ENCODE results near the gene NCOA7.
A peak's percentile ranks its signal among the peaks of the same experiment; 100 is the strongest.

NCOA7 gene

DNA sequence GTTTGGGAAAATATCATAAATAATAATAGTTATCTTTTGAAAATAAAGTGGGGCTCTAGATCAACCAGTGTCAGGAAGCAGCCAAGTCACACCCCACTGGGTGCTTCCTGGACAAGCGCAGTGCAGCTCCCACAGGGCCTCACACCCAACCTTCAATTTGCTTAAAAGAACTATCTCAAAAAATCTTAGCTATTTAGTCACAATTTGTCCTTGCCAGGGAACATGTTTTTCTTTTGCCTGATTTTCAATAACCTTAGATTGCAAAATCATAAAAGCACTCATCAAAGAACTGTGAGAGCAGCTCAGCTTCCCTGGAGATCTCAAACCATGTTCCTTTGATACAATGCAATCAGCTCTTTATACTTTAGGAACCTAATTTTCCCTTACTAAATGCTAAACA is 1.6 kb upstream of the NCOA7 start:
- no peaks in the 10 kb centered on the region for H3K9me3 Mint-ChIP-seq
- H3K4me1 Mint-ChIP-seq, result peaks cover 48% of the 10 kb centered on the region
- ATAC-seq (replicated peaks; ENCODE audit: extremely low read depth, poor library complexity, severe bottlenecking), result no peak
- no peaks in the 10 kb centered on the region for H3K27me3 Mint-ChIP-seq
- H3K27ac Mint-ChIP-seq (ENCODE audit: low read depth), result peak overlapping the region; percentile 96
- peak overlapping the region; percentile 95 for H3K4me3 Mint-ChIP-seq
- peaks cover 15% of the 10 kb centered on the region for H3K36me3 Mint-ChIP-seq (ENCODE audit: insufficient read depth)
- DNase-seq (ENCODE audit: low spot score in 2 of 2), result no peak

- H3K9me3 Mint-ChIP-seq, result no peaks in the 10 kb centered on the region
- H3K27ac Mint-ChIP-seq (ENCODE audit: low read depth), result peak overlapping the region; percentile 96
- ATAC-seq (replicated peaks; ENCODE audit: extremely low read depth, poor library complexity, severe bottlenecking) (peak; percentile 24), DNase-seq (ENCODE audit: low spot score in 2 of 2) (peak; percentile 24 to 27)
- H3K36me3 Mint-ChIP-seq (ENCODE audit: insufficient read depth), result peaks cover 15% of the 10 kb centered on the region
- H3K27me3 Mint-ChIP-seq, result no peaks in the 10 kb centered on the region
- H3K4me1 Mint-ChIP-seq, result peaks cover 43% of the 10 kb centered on the region
- H3K4me3 Mint-ChIP-seq, result peak overlapping the region; percentile 95
These were observed 993 bp upstream of the NCOA7 start for GRCh38 chr6:125789576-125790357.

DNA sequence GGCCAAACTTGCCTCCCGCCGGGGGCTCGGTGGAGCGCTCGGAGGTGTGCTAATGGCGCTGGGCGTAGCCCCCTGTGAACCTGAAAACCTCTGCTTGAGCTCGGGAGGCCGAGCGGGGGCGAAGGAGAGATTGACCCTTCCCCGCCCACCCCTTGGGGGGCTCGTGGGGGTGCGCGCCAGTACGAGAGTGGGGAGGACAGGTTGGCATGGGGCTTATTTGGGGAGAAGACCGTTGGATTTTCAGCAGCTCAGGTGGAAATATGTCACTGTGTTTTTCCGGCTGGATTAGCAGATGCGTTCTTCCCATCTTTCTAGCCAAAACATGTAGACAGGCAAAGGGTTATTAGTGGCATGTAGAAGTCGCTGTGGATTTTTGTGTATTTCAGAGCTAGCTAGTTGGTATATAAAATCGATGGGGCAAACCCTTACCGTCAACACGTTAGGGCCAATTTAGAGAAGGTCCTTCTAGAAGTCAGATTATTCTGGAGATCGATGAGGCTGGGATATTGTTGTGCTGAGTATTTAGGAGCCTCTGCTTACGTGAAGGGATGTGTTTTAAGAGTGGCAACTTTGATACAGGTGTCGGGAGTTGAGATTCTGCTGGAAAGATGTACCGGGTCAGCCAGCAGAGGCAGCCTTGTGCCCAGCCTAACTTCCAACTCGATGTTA is 525 bp downstream of the NCOA7 start:
- Mint-ChIP-seq H3K27ac (ENCODE audit: low read depth) (peak overlapping the region; percentile 96), H3K36me3 (ENCODE audit: insufficient read depth) (peaks cover 15% of the 10 kb centered on the region), H3K4me3 (peak overlapping the region; percentile 95), H3K9me3 (no peaks in the 10 kb centered on the region), H3K4me1 (peaks cover 50% of the 10 kb centered on the region), H3K27me3 (no peaks in the 10 kb centered on the region)
- peak in 1 of 2 donors; percentile 33 for DNase-seq (ENCODE audit: low spot score in 2 of 2)
- peak; percentile 52 for ATAC-seq (replicated peaks; ENCODE audit: extremely low read depth, poor library complexity, severe bottlenecking)

- H3K4me3 Mint-ChIP-seq, result peak overlapping the region; percentile 95
- H3K27ac Mint-ChIP-seq (ENCODE audit: low read depth), result peak overlapping the region; percentile 96
- H3K9me3 Mint-ChIP-seq, result no peaks in the 10 kb centered on the region
- H3K27me3 Mint-ChIP-seq, result no peaks in the 10 kb centered on the region
- H3K36me3 Mint-ChIP-seq (ENCODE audit: insufficient read depth), result peaks cover 15% of the 10 kb centered on the region
- peaks cover 50% of the 10 kb centered on the region for H3K4me1 Mint-ChIP-seq
- ATAC-seq (replicated peaks; ENCODE audit: extremely low read depth, poor library complexity, severe bottlenecking), result no peak
- DNase-seq (ENCODE audit: low spot score in 2 of 2), result no peak
These were observed 1.0 kb downstream of the NCOA7 start for GRCh38 chr6:125791820-125792165.

DNA sequence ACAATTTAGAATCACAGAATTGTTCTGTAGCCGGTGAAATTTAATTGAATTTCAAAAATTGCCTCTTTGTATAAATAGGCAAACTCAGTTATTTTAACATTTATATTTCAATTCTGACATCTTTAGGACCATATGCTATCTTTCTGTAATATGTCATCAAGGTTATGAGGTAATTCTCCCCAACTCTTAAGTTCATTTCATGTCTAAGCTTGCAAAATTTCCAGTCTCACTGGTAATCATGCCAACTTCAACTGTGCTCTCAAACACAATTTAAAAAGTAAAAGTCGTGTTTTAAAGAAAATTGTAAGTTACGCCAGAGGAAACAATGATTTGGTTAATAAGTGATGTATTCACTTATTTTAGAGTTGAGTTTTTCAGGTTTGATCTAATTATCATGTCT is 1.4 kb downstream of the NCOA7 start:
- H3K9me3 Mint-ChIP-seq, result no peaks in the 10 kb centered on the region
- H3K36me3 Mint-ChIP-seq (ENCODE audit: insufficient read depth), result peaks cover 15% of the 10 kb centered on the region
- DNase-seq (ENCODE audit: low spot score in 2 of 2) (no peak), ATAC-seq (replicated peaks; ENCODE audit: extremely low read depth, poor library complexity, severe bottlenecking) (no peak)
- no peaks in the 10 kb centered on the region for H3K27me3 Mint-ChIP-seq
- H3K4me1 Mint-ChIP-seq, result peaks cover 50% of the 10 kb centered on the region
- H3K27ac Mint-ChIP-seq (ENCODE audit: low read depth), result no peak overlapping the region
- peak overlapping the region; percentile 95 for H3K4me3 Mint-ChIP-seq

GRCh38 chr6:125792680-125793079 is 1.9 kb downstream of the NCOA7 start:
- no peaks in the 10 kb centered on the region for H3K27me3 Mint-ChIP-seq
- H3K4me3 Mint-ChIP-seq, result peak overlapping the region; percentile 13
- no peak for DNase-seq (ENCODE audit: low spot score in 2 of 2)
- H3K9me3 Mint-ChIP-seq, result no peaks in the 10 kb centered on the region
- peaks cover 17% of the 10 kb centered on the region for H3K36me3 Mint-ChIP-seq (ENCODE audit: insufficient read depth)
- ATAC-seq (replicated peaks; ENCODE audit: extremely low read depth, poor library complexity, severe bottlenecking), result no peak
- peaks cover 55% of the 10 kb centered on the region for H3K4me1 Mint-ChIP-seq
- H3K27ac Mint-ChIP-seq (ENCODE audit: low read depth), result no peak overlapping the region

GRCh38 chr6:125793280-125793679 is 2.5 kb downstream of the NCOA7 start:
- H3K9me3 Mint-ChIP-seq, result no peaks in the 10 kb centered on the region
- peaks cover 58% of the 10 kb centered on the region for H3K4me1 Mint-ChIP-seq
- no peak for DNase-seq (ENCODE audit: low spot score in 2 of 2)
- peak overlapping the region; percentile 52 for H3K4me3 Mint-ChIP-seq
- peaks cover 15% of the 10 kb centered on the region for H3K36me3 Mint-ChIP-seq (ENCODE audit: insufficient read depth)
- H3K27ac Mint-ChIP-seq (ENCODE audit: low read depth), result peak overlapping the region; percentile 86
- ATAC-seq (replicated peaks; ENCODE audit: extremely low read depth, poor library complexity, severe bottlenecking), result no peak
- H3K27me3 Mint-ChIP-seq, result no peaks in the 10 kb centered on the region

- ATAC-seq (replicated peaks; ENCODE audit: extremely low read depth, poor library complexity, severe bottlenecking) (no peak), DNase-seq (ENCODE audit: low spot score in 2 of 2) (no peak)
- Mint-ChIP-seq H3K27me3 (no peaks in the 10 kb centered on the region), H3K4me3 (peak overlapping the region; percentile 52), H3K4me1 (peaks cover 61% of the 10 kb centered on the region), H3K27ac (ENCODE audit: low read depth) (peak overlapping the region; percentile 86), H3K9me3 (no peaks in the 10 kb centered on the region), H3K36me3 (ENCODE audit: insufficient read depth) (peaks cover 15% of the 10 kb centered on the region)
These were observed 3.1 kb downstream of the NCOA7 start for GRCh38 chr6:125793863-125794262.

DNA sequence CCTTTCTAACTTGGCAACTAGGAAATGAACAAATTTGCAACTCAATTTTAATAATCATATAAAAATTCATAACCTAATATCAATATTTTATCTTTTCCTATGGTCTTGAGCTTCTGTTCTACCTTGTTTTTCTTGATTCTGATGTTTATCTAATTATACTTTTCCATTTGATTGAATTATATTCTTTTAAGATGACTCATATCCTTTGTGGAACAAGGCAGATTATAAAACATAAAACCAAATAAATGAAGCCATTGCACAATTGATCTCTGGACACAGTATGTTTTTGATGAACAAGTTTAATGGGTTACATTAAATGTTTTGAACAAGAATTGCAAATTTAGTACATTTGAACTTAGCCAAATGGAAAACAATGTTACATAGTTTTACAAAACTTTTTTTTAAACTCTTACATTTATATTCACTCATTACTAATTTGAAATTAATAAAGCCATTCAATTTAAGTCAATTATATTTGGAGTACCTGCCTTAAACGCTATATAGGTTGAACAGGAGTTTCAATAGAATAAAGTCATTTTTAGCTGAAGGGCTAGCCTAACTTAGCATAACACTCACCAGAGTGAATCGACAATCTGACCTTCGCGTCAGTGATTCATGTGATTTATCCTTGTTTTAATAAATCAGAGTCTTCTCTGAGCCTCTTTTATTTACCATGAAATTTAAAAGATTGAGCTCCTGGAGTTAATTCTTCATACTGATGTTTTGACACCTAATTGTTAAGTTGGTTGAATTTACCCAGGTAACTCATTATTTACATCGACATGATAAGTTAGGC is 3.8 kb downstream of the NCOA7 start:
- no peak for ATAC-seq (replicated peaks; ENCODE audit: extremely low read depth, poor library complexity, severe bottlenecking)
- Mint-ChIP-seq H3K4me3 (peak overlapping the region; percentile 52), H3K4me1 (peaks cover 62% of the 10 kb centered on the region), H3K9me3 (no peaks in the 10 kb centered on the region), H3K36me3 (ENCODE audit: insufficient read depth) (peaks cover 14% of the 10 kb centered on the region), H3K27ac (ENCODE audit: low read depth) (no peak overlapping the region), H3K27me3 (no peaks in the 10 kb centered on the region)
- no peak for DNase-seq (ENCODE audit: low spot score in 2 of 2)

DNA sequence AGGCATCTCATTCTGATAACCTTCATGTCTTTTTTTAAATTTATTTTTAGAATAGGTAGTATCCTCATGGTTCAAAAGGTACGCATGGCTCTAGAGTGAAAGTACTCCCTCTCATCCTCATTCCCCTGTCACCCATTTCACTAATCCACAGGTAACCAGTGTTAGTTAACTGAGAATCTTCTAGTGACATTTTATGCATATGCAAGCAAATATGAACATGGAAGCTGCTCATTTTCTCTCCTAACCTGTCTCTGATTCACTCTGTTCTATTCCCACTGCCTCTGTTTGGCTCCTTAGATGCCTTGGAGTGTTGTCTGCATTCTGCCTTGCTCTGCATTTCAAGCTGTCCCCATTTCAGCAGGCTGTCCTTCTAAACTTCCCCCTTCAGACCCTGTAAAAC is 4.5 kb downstream of the NCOA7 start:
- H3K36me3 Mint-ChIP-seq (ENCODE audit: insufficient read depth), result peaks cover 10% of the 10 kb centered on the region
- peaks cover 55% of the 10 kb centered on the region for H3K4me1 Mint-ChIP-seq
- H3K27me3 Mint-ChIP-seq, result no peaks in the 10 kb centered on the region
- DNase-seq (ENCODE audit: low spot score in 2 of 2) (no peak), ATAC-seq (replicated peaks; ENCODE audit: extremely low read depth, poor library complexity, severe bottlenecking) (no peak)
- H3K4me3 Mint-ChIP-seq, result no peak overlapping the region
- H3K9me3 Mint-ChIP-seq, result no peaks in the 10 kb centered on the region
- H3K27ac Mint-ChIP-seq (ENCODE audit: low read depth), result no peak overlapping the region

DNA sequence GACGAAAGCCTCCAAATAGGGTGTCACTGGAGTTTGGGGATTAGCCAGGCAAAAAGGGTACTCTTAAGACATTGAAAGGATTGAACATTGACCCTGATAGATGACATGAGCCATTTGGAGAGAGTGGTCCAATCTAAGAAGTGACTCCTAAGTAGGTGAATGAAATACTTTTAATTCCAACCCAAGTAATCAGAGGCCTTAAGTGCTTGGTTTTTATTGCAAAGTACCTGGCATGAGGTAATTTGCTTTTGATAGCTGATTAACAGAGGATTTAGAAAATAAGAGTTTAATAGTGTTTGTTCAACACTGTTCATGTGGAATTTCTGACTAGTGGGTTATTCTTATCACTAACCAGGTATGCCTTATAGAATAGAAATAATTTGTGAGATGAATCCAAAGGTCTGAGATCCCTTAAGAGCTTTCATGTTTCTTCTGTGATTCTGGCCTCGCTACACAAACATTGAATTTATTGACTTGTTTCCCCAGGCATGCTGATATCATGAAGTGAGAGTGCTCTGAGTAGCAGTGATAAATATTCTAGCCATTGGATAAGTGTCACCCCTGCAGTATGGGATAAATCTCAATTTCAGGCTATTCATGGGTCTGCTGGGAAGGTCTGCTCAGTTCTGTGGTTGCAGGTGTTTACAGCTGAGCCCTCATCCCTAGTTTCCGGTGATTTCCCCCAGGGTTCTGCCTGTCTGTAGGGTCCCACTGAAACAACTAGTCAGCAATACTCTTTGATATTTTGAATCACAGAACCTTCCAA is 6.5 kb downstream of the NCOA7 start:
- Mint-ChIP-seq H3K9me3 (no peaks in the 10 kb centered on the region), H3K36me3 (ENCODE audit: insufficient read depth) (peaks cover 7% of the 10 kb centered on the region), H3K4me3 (no peak overlapping the region), H3K27me3 (no peaks in the 10 kb centered on the region), H3K4me1 (peaks cover 46% of the 10 kb centered on the region), H3K27ac (ENCODE audit: low read depth) (no peak overlapping the region)
- DNase-seq (ENCODE audit: low spot score in 2 of 2) (no peak), ATAC-seq (replicated peaks; ENCODE audit: extremely low read depth, poor library complexity, severe bottlenecking) (no peak)

GRCh38 chr6:125797886-125798444 is 7.2 kb downstream of the NCOA7 start:
- DNase-seq (ENCODE audit: low spot score in 2 of 2), result no peak
- ATAC-seq (replicated peaks; ENCODE audit: extremely low read depth, poor library complexity, severe bottlenecking), result no peak
- Mint-ChIP-seq H3K36me3 (ENCODE audit: insufficient read depth) (peaks cover 5% of the 10 kb centered on the region), H3K4me1 (peaks cover 45% of the 10 kb centered on the region), H3K9me3 (no peaks in the 10 kb centered on the region), H3K4me3 (no peak overlapping the region), H3K27ac (ENCODE audit: low read depth) (no peak overlapping the region), H3K27me3 (no peaks in the 10 kb centered on the region)
